ENCODE results near the gene CMTR1. TPM values are rescaled to one million over a fixed set of nuclear protein-coding genes. Genes with fewer than 3 reads are reported as not detected.

Gene CMTR1
- total and polyA plus RNA-seq, 4 donors = 4.7 to 25.5 (median 18.8) TPM

DNA sequence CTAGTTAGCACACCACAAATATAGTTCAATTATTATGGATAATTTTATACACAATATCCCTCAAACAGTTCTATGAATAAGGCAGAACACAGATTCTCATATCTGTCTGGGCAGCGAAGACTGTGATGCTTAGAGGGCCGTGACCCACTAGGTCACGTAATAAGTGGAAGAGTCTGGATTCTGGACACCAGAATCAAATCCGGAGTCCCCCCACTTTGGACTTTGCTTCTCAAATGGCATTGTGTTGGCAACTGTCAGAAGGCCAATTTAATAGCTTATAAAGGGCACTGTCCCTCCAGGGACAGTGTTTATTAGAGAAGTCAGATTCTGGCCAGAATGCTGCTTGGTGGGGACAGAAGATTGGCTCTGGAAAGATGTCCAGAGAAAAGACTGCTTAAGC, 73.5 kb downstream of the CMTR1 start:
- H3K9ac ChIP-seq (ENCODE audit: low read depth in 1 of 2, low read length in 2 of 2) = no peak overlapping the region
- H3K27ac ChIP-seq (ENCODE audit: low read depth in 1 of 2, low read length in 2 of 2) = no peak overlapping the region
- H3K4me1 ChIP-seq (ENCODE audit: control insufficient read depth in 4 of 4, insufficient read depth in 4 of 4, low read length in 3 of 4) = peaks cover 0 to 3% (median 0%) of the 10 kb centered on the region in 4 donors
- WGBS = 69% methylated on average over 4 of the region's 4 CpGs
- TF ChIP-seq SP1 (IDR thresholded peaks at IDR 0.05) = peak; percentile 14
- TF ChIP-seq HNF4A (conservative IDR thresholded peaks at IDR 0.05) = peak; percentile 15 to 67
- no peak for TF ChIP-seq FOXA1 (IDR thresholded peaks at IDR 0.05)
- DNase-seq (ENCODE audit: low spot score) = no peak
- H3K36me3 ChIP-seq (ENCODE audit: control insufficient read depth in 4 of 4, insufficient read depth in 3 of 4, low read depth in 1 of 4, low read length in 3 of 4) = no peaks in the 10 kb centered on the region
- no peaks in the 10 kb centered on the region for H3K27me3 ChIP-seq (ENCODE audit: control insufficient read depth in 4 of 4, insufficient read depth in 4 of 4, low read length in 3 of 4)
- no peak overlapping the region for H3K4me3 ChIP-seq (ENCODE audit: low read depth in 1 of 3, low read length in 3 of 3)
- H3K9me3 ChIP-seq (ENCODE audit: control insufficient read depth in 4 of 4, low read length in 3 of 4) = no peaks in the 10 kb centered on the region

DNA sequence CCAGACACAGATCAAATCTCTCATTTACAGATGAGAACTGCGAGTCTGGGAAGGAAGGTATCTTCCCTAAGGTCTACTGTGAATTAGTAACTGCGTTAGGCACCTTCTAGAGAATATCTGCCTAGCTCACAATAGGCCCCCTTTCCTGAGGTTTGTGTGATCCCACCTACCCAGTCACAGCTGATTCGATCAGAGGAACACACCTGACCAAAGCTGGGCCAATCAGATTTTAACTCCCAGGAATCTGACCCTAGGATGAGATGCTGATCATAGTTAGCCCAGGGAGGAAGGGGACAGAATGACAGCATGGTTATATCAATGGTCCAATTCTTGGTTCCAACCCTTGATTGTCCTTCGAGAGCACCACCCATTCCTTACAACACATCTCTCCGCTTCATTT, 74.1 kb downstream of the CMTR1 start:
- H3K27me3 ChIP-seq (ENCODE audit: control insufficient read depth in 4 of 4, insufficient read depth in 4 of 4, low read length in 3 of 4) = no peaks in the 10 kb centered on the region
- TF ChIP-seq, protein P1, sequence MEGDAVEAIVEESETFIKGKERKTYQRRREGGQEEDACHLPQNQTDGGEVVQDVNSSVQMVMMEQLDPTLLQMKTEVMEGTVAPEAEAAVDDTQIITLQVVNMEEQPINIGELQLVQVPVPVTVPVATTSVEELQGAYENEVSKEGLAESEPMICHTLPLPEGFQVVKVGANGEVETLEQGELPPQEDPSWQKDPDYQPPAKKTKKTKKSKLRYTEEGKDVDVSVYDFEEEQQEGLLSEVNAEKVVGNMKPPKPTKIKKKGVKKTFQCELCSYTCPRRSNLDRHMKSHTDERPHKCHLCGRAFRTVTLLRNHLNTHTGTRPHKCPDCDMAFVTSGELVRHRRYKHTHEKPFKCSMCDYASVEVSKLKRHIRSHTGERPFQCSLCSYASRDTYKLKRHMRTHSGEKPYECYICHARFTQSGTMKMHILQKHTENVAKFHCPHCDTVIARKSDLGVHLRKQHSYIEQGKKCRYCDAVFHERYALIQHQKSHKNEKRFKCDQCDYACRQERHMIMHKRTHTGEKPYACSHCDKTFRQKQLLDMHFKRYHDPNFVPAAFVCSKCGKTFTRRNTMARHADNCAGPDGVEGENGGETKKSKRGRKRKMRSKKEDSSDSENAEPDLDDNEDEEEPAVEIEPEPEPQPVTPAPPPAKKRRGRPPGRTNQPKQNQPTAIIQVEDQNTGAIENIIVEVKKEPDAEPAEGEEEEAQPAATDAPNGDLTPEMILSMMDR (IDR thresholded peaks at IDR 0.05; ENCODE audit: low read depth, low read length, missing input control) = no peak
- TF ChIP-seq, protein P2, sequence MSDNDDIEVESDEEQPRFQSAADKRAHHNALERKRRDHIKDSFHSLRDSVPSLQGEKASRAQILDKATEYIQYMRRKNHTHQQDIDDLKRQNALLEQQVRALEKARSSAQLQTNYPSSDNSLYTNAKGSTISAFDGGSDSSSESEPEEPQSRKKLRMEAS (IDR thresholded peaks at IDR 0.05) = no peak
- no peaks in the 10 kb centered on the region for H3K9me3 ChIP-seq (ENCODE audit: control insufficient read depth in 4 of 4, low read length in 3 of 4)
- no peaks in the 10 kb centered on the region for H3K36me3 ChIP-seq (ENCODE audit: control insufficient read depth in 4 of 4, insufficient read depth in 3 of 4, low read depth in 1 of 4, low read length in 3 of 4)
- no peak overlapping the region for H3K4me3 ChIP-seq (ENCODE audit: low read depth in 1 of 3, low read length in 3 of 3)
- no peak overlapping the region for H3K27ac ChIP-seq (ENCODE audit: low read depth in 1 of 2, low read length in 2 of 2)
- DNase-seq (ENCODE audit: low spot score) = no peak
- WGBS = 96% methylated on average over 5 of the region's 5 CpGs
- no peak overlapping the region for H3K9ac ChIP-seq (ENCODE audit: low read depth in 1 of 2, low read length in 2 of 2)
- peaks cover 0 to 3% (median 0%) of the 10 kb centered on the region in 4 donors for H3K4me1 ChIP-seq (ENCODE audit: control insufficient read depth in 4 of 4, insufficient read depth in 4 of 4, low read length in 3 of 4)

DNA sequence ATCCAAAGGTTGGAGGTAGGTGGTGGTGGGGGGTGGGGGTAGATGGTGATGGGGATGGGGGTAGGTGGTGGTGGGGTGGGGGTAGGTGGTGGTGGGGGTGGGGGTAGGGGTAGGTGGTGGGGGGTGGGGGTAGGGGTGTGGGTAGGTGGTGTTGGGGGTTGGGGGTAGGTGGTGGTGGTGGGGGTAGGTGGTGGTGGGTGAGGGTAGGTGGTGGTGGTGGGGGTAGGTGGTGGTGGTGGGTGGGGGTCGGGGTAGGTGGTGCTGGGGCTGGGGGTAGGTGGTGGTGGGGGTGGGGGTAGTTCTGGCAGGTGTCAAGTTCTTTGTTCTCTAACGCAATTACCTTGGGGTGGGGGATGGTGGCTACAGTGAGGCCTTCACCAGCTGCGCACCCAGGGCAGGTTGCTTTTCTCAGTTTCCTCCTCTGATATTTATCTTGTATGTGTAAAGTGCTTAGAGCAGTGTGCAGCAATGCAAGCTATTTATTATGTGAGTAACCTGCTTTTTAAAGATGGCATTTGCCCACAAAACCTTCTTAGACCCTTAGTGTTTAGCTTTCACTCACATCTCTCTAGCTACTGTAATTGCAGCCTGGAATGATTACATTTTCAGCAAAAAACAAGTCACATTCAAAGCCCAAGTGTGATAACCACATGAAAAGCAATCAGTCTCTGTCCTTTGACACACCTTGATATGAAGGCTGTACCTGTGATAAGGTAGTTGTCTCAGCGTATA, 74.8 kb downstream of the CMTR1 start:
- WGBS = 71% methylated on average over 4 of the region's 4 CpGs
- no peak overlapping the region for H3K9ac ChIP-seq (ENCODE audit: low read depth in 1 of 2, low read length in 2 of 2)
- H3K4me1 ChIP-seq (ENCODE audit: control insufficient read depth in 4 of 4, insufficient read depth in 4 of 4, low read length in 3 of 4) = peaks cover 0 to 3% (median 0%) of the 10 kb centered on the region in 4 donors
- no peaks in the 10 kb centered on the region for H3K9me3 ChIP-seq (ENCODE audit: control insufficient read depth in 4 of 4, low read length in 3 of 4)
- no peak overlapping the region for H3K4me3 ChIP-seq (ENCODE audit: low read depth in 1 of 3, low read length in 3 of 3)
- TF ChIP-seq RXRA (IDR thresholded peaks at IDR 0.05) (no peak), EGR1 (IDR thresholded peaks at IDR 0.05; ENCODE audit: low read depth in 2 of 2) (no peak), HNF4A (conservative IDR thresholded peaks at IDR 0.05) (no peak), JUND (IDR thresholded peaks at IDR 0.05) (no peak), FOXA2 (IDR thresholded peaks at IDR 0.05) (no peak), FOXA1 (IDR thresholded peaks at IDR 0.05) (no peak), TAF1 (conservative IDR thresholded peaks at IDR 0.05) (no peak), RAD21 (IDR thresholded peaks at IDR 0.05) (no peak), GABPA (IDR thresholded peaks at IDR 0.05 in 1 of 2, conservative IDR thresholded peaks at IDR 0.05 in 1 of 2) (no peak), YY1 (IDR thresholded peaks at IDR 0.05) (no peak), HNF4G (IDR thresholded peaks at IDR 0.05) (no peak)
- TF ChIP-seq, protein P2 (IDR thresholded peaks at IDR 0.05) = no peak
- TF ChIP-seq, protein P1 (IDR thresholded peaks at IDR 0.05; ENCODE audit: low read depth, low read length, missing input control) = no peak
- TF ChIP-seq, protein P3, sequence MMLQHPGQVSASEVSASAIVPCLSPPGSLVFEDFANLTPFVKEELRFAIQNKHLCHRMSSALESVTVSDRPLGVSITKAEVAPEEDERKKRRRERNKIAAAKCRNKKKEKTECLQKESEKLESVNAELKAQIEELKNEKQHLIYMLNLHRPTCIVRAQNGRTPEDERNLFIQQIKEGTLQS (IDR thresholded peaks at IDR 0.05) = no peak
- no peaks in the 10 kb centered on the region for H3K27me3 ChIP-seq (ENCODE audit: control insufficient read depth in 4 of 4, insufficient read depth in 4 of 4, low read length in 3 of 4)
- H3K27ac ChIP-seq (ENCODE audit: low read depth in 1 of 2, low read length in 2 of 2) = no peak overlapping the region
- no peaks in the 10 kb centered on the region for H3K36me3 ChIP-seq (ENCODE audit: control insufficient read depth in 4 of 4, insufficient read depth in 3 of 4, low read depth in 1 of 4, low read length in 3 of 4)
- DNase-seq (ENCODE audit: low spot score) = no peak
